ENCODE results near the gene PRELID2. TPM values are rescaled to one million over a fixed set of nuclear protein-coding genes. Genes with fewer than 3 reads are reported as not detected.

PRELID2 gene
- 23.5 TPM for total RNA-seq

- H3K27me3 ChIP-seq = no peaks in the 10 kb centered on the region
- H3K9me3 ChIP-seq = no peaks in the 10 kb centered on the region
- peak within 1 kb of the TSS; percentile 77 for H3K4me3 ChIP-seq
- H3K4me1 ChIP-seq = peaks cover 0 to 18% of the 10 kb centered on the region in 2 donors
- no peak for TF ChIP-seq CTCF (IDR thresholded peaks at IDR 0.05)
- no peaks in the 10 kb centered on the region for H3K36me3 ChIP-seq
- peak; percentile 56 to 93 for DNase-seq (ENCODE audit: low spot score in 2 of 2)
- intact Hi-C loops (cut with DNase I) = loop anchor here (1.0 to 5.0 kb wide), 4 partner anchors 102 to 1628 kb away; partner anchors contain the start of gene SH3RF2
- H3K27ac ChIP-seq = peak within 1 kb of the TSS; percentile 82 to 90
Measured at GRCh38 chr5:145834917-145835847, at the start of gene PRELID2. PRELID2 (minus strand) TSS chr5:145835342; CDS start chr5:145835251, 91 bp downstream.

- no peaks in the 10 kb centered on the region for H3K27me3 ChIP-seq
- no peak for DNase-seq (ENCODE audit: low spot score in 2 of 2)
- H3K36me3 ChIP-seq = no peaks in the 10 kb centered on the region
- no peak for TF ChIP-seq CTCF (IDR thresholded peaks at IDR 0.05)
- intact Hi-C loops (cut with DNase I) = no loop called here
- H3K4me3 ChIP-seq = no peak overlapping the region
- no peak overlapping the region for H3K27ac ChIP-seq
- H3K9me3 ChIP-seq = no peaks in the 10 kb centered on the region
- H3K4me1 ChIP-seq = no peaks in the 10 kb centered on the region
Measured at GRCh38 chr5:145874765-145875164, 39.6 kb upstream of the PRELID2 start.

- no peak for TF ChIP-seq CTCF (IDR thresholded peaks at IDR 0.05)
- DNase-seq (ENCODE audit: low spot score in 2 of 2) = no peak
- H3K27ac ChIP-seq = no peak within 1 kb of the TSS
- H3K36me3 ChIP-seq = no peaks in the 10 kb centered on the region
- H3K4me3 ChIP-seq = no peak within 1 kb of the TSS
- no peaks in the 10 kb centered on the region for H3K4me1 ChIP-seq
- H3K9me3 ChIP-seq = no peaks in the 10 kb centered on the region
- intact Hi-C loops (cut with DNase I) = no loop called here
- no peaks in the 10 kb centered on the region for H3K27me3 ChIP-seq
Measured at GRCh38 chr5:145872914-145873313, 37.8 kb upstream of the PRELID2 start, which contains the start of gene GRXCR2. GRXCR2 (minus strand) TSS chr5:145873014; CDS start chr5:145872968, 46 bp downstream.

GRCh38 chr5:145872486-145872885 lies 37.3 kb upstream of the PRELID2 start:
- Histone ChIP-seq H3K27ac (no peak overlapping the region), H3K4me1 (no peaks in the 10 kb centered on the region), H3K4me3 (no peak overlapping the region), H3K27me3 (no peaks in the 10 kb centered on the region), H3K9me3 (no peaks in the 10 kb centered on the region), H3K36me3 (no peaks in the 10 kb centered on the region)
- no peak for DNase-seq (ENCODE audit: low spot score in 2 of 2)
- intact Hi-C loops (cut with DNase I) = no loop called here
- no peak for TF ChIP-seq CTCF (IDR thresholded peaks at IDR 0.05)

- no peak overlapping the region for H3K4me3 ChIP-seq
- no peak overlapping the region for H3K27ac ChIP-seq
Measured at GRCh38 chr5:145869753-145870152, 34.6 kb upstream of the PRELID2 start.

More at GRCh38 chr5:145869753-145870152, 34.6 kb upstream of the PRELID2 start:
- intact Hi-C loops (cut with DNase I) = no loop called here
- no peaks in the 10 kb centered on the region for H3K9me3 ChIP-seq
- H3K36me3 ChIP-seq = no peaks in the 10 kb centered on the region
- no peaks in the 10 kb centered on the region for H3K4me1 ChIP-seq
- DNase-seq (ENCODE audit: low spot score in 2 of 2) = no peak
- no peaks in the 10 kb centered on the region for H3K27me3 ChIP-seq
- TF ChIP-seq CTCF (IDR thresholded peaks at IDR 0.05) = no peak

Data from ascending aorta (tissue), 2 donors.